H9 (cell line): ENCODE results near the gene TRIM40. TPM values are rescaled to one million over a fixed set of nuclear protein-coding genes. Genes with fewer than 3 reads are reported as not detected.

ENCODE experiments used
- DNase-seq: peaks from one replicate; pipeline ENCODE4 v3.0.0-alpha.2; 2017
- H2AFZ ChIP-seq: one replicate; pipeline ENCODE4 v1.6.1; 2013; ENCODE audit warnings: mild to moderate bottlenecking, low read length, control low read depth, moderate library complexity
- H2AK5ac ChIP-seq: 2 replicates; pipeline ENCODE4 v1.6.1; 2013; ENCODE audit warnings: low read length, control low read depth, mixed read lengths; ENCODE audit not compliant: insufficient read length
- H2BK120ac ChIP-seq: one replicate; pipeline ENCODE4 v1.6.1; 2013; ENCODE audit warnings: low read depth, mild to moderate bottlenecking, low read length, control low read depth, inconsistent platforms; ENCODE audit not compliant: poor library complexity, severe bottlenecking
- H2BK12ac ChIP-seq: 2 replicates; pipeline ENCODE4 v1.6.1; 2013; ENCODE audit warnings: low read length, control low read depth, mixed read lengths, low read depth; ENCODE audit not compliant: insufficient read length
- H2BK15ac ChIP-seq: 2 replicates; pipeline ENCODE4 v1.6.1; 2013; ENCODE audit warnings: low read depth, low read length, control low read depth
- H2BK20ac ChIP-seq: one replicate; pipeline ENCODE4 v1.6.1; 2013; ENCODE audit warnings: low read depth, mild to moderate bottlenecking, low read length, control low read depth, inconsistent platforms; ENCODE audit not compliant: poor library complexity, severe bottlenecking
- H2BK5ac ChIP-seq: 2 replicates; pipeline ENCODE4 v1.6.1; 2013; ENCODE audit warnings: low read length, control low read depth, mixed read lengths; ENCODE audit not compliant: insufficient read length
- H3K14ac ChIP-seq: 2 replicates; pipeline ENCODE4 v1.6.1; 2013; ENCODE audit warnings: low read length, control low read depth; ENCODE audit not compliant: insufficient read depth
- H3K18ac ChIP-seq: 2 replicates; pipeline ENCODE4 v1.6.1; 2013; ENCODE audit warnings: low read depth, mild to moderate bottlenecking, mixed read lengths, low read length, control low read depth; ENCODE audit not compliant: insufficient read length
- H3K23ac ChIP-seq: 2 replicates; pipeline ENCODE4 v1.6.1; 2013; ENCODE audit warnings: low read length, control low read depth, mixed read lengths, low read depth; ENCODE audit not compliant: insufficient read length
- H3K23me2 ChIP-seq: 2 replicates; pipeline ENCODE4 v1.6.1; 2013; ENCODE audit warnings: low read depth, mild to moderate bottlenecking, mixed read lengths, low read length, control low read depth; ENCODE audit not compliant: insufficient read length, poor library complexity, severe bottlenecking
- H3K27ac ChIP-seq: 2 replicates; pipeline ENCODE4 v1.5.1; 2013; ENCODE audit warnings: low read length, control low read depth, mixed read lengths, low read depth; ENCODE audit not compliant: insufficient read length
- H3K27me3 ChIP-seq: 2 replicates; pipeline ENCODE4 v1.6.1; 2013; ENCODE audit warnings: low read length, control low read depth, inconsistent platforms; ENCODE audit not compliant: insufficient read depth
- H3K4ac ChIP-seq: 2 replicates; pipeline ENCODE4 v1.6.1; 2013; ENCODE audit warnings: low read depth, mild to moderate bottlenecking, control low read depth, inconsistent platforms, low read length, moderate library complexity
- H3K4me1 ChIP-seq: 2 replicates; pipeline ENCODE4 v1.6.1; 2013; ENCODE audit warnings: low read length, control low read depth, inconsistent platforms; ENCODE audit not compliant: insufficient read depth
- H3K4me2 ChIP-seq: 2 replicates; pipeline ENCODE4 v1.6.1; 2013; ENCODE audit warnings: low read length, control low read depth, mixed read lengths; ENCODE audit not compliant: insufficient read length, insufficient read depth
- H3K56ac ChIP-seq: 2 replicates; pipeline ENCODE4 v1.6.1; 2013; ENCODE audit warnings: low read depth, mild to moderate bottlenecking, mixed read lengths, low read length, control low read depth; ENCODE audit not compliant: insufficient read length
- H3K79me1 ChIP-seq: 2 replicates; pipeline ENCODE4 v1.6.1; 2013; ENCODE audit warnings: low read depth, mild to moderate bottlenecking, moderate library complexity, low read length, control low read depth, inconsistent platforms; ENCODE audit not compliant: insufficient read depth, poor library complexity, severe bottlenecking
- H3K79me2 ChIP-seq: 2 replicates; pipeline ENCODE4 v1.6.1; 2013; ENCODE audit warnings: low read length, control low read depth, inconsistent platforms; ENCODE audit not compliant: insufficient read depth
- H3K9ac ChIP-seq: 2 replicates; pipeline ENCODE4 v1.6.1; 2013; ENCODE audit warnings: low read length, control low read depth, mixed read lengths; ENCODE audit not compliant: insufficient read length; ENCODE audit errors: extremely low read depth
- H3K9me3 ChIP-seq: one replicate; pipeline ENCODE4 v1.6.1; 2013; ENCODE audit warnings: low read depth, low read length, inconsistent platforms; ENCODE audit not compliant: control insufficient read depth
- H3T11ph ChIP-seq: one replicate; pipeline ENCODE4 v1.6.1; 2013; ENCODE audit warnings: mild to moderate bottlenecking, low read length, control low read depth, inconsistent platforms
- H4K20me1 ChIP-seq: one replicate; pipeline ENCODE4 v1.6.1; 2013; ENCODE audit not compliant: control insufficient read depth, insufficient read length, insufficient read depth
- H4K5ac ChIP-seq: 2 replicates; pipeline ENCODE4 v1.6.1; 2013; ENCODE audit warnings: low read depth, mild to moderate bottlenecking, mixed read lengths, low read length, control low read depth; ENCODE audit not compliant: insufficient read length
- H4K8ac ChIP-seq: replicated peaks from 2 replicates; pipeline ENCODE4 v1.6.1; 2013; ENCODE audit warnings: low read length, control low read depth, mixed read lengths, low read depth; ENCODE audit not compliant: insufficient read length
- H4K91ac ChIP-seq: 2 replicates; pipeline ENCODE4 v1.6.1; 2013; ENCODE audit warnings: low read depth, mild to moderate bottlenecking, moderate library complexity, mixed read lengths, low read length, control low read depth; ENCODE audit not compliant: insufficient read length
- H3K27ac Mint-ChIP-seq, 3 experiments: 2 replicates in 2 of 3; 3 replicates in 1 of 3; pipeline ENCODE4 v1.8.0; 2020 to 2021; ENCODE audit warnings: mixed read lengths in 3 of 3, mild to moderate bottlenecking in 1 of 3, moderate library complexity in 1 of 3
- H3K27me3 Mint-ChIP-seq: 2 replicates; pipeline ENCODE4 v1.8.0; 2021; ENCODE audit warnings: low read depth, mild to moderate bottlenecking, moderate library complexity, mixed read lengths
- H3K36me3 Mint-ChIP-seq, 3 experiments: 2 replicates in 2 of 3; 3 replicates in 1 of 3; pipeline ENCODE4 v1.8.0; 2020 to 2021; ENCODE audit warnings: low read depth in 3 of 3, mixed read lengths in 3 of 3; ENCODE audit not compliant: insufficient read depth in 1 of 3
- H3K4me1 Mint-ChIP-seq, 2 experiments: 2 replicates each; pipeline ENCODE4 v1.8.0; 2020; ENCODE audit warnings: mixed read lengths in 2 of 2
- H3K4me3 Mint-ChIP-seq, 2 experiments: 2 replicates in 1 of 2; 3 replicates in 1 of 2; pipeline ENCODE4 v1.8.0; 2020 to 2021; ENCODE audit warnings: mild to moderate bottlenecking in 2 of 2, mixed read lengths in 2 of 2, moderate library complexity in 1 of 2
- H3K9me3 Mint-ChIP-seq, 2 experiments: 2 replicates in 1 of 2; 3 replicates in 1 of 2; pipeline ENCODE4 v1.8.0; 2020; ENCODE audit warnings: mild to moderate bottlenecking in 2 of 2, mixed read lengths in 2 of 2, moderate library complexity in 1 of 2
- CTCF ChIP-seq: fragments of 200-600 bp; sonication (generic); conservative IDR thresholded peaks from 3 replicates; pipeline ENCODE4 v1.8.0; 2021; ENCODE audit warnings: antibody characterized with exemption, mild to moderate bottlenecking
- WGBS: extraction: QIAGEN DNeasy Blood & Tissue Kit; methylation state at CpG from one replicate; pipeline ENCODE4 v1.1.7; 2013; ENCODE audit warnings: missing lambda C conversion rate, low lambda C conversion rate, mixed read lengths; ENCODE audit not compliant: insufficient read length; ENCODE audit errors: extremely low coverage; 5-methylcytosine and 5-hydroxymethylcytosine counted together
- long read RNA-seq: library from polyadenylated mRNA; unstranded; transcript quantifications from one replicate; pipeline ENCODE4 v2.0.0, GENCODE V29; 2020
- total RNA-seq: library from RNA; stranded (reverse); gene quantifications from 2 replicates; pipeline ENCODE4 v1.2.1, GENCODE V29; 2021

TRIM40 gene
- not detected in 2 replicates for total RNA-seq
- long read RNA-seq = 0 reads

- no peak within 1 kb of the TSS for H4K8ac ChIP-seq
- Mint-ChIP-seq H3K27me3 (peaks cover 55% of the 10 kb centered on the region), H3K9me3 (no peaks in the 10 kb centered on the region), H3K27ac (no peak within 1 kb of the TSS), H3K36me3 (no peaks in the 10 kb centered on the region), H3K4me3 (no peak within 1 kb of the TSS), H3K4me1 (peaks cover 2 to 4% of the 10 kb centered on the region in 2 experiments)
- H2AFZ ChIP-seq = no peak within 1 kb of the TSS
- H2BK20ac ChIP-seq = no peak within 1 kb of the TSS
- no peak within 1 kb of the TSS for H3K4ac ChIP-seq
- no peaks in the 10 kb centered on the region for H3K79me2 ChIP-seq
- H3K9me3 ChIP-seq = no peaks in the 10 kb centered on the region
- H3T11ph ChIP-seq = no peak within 1 kb of the TSS
- no peak within 1 kb of the TSS for H3K14ac ChIP-seq
- H2BK15ac ChIP-seq = no peak within 1 kb of the TSS
- no peak within 1 kb of the TSS for H2BK120ac ChIP-seq
- no peak within 1 kb of the TSS for H3K9ac ChIP-seq
- H3K18ac ChIP-seq = no peak within 1 kb of the TSS
- peaks cover under 1% of the 10 kb centered on the region; the same call in 1 of the 2 replicates for H3K27me3 ChIP-seq
- H3K23me2 ChIP-seq = no peaks in the 10 kb centered on the region
- H3K27ac ChIP-seq = no peak within 1 kb of the TSS
- H3K56ac ChIP-seq = no peak within 1 kb of the TSS
- no peaks in the 10 kb centered on the region for H3K79me1 ChIP-seq
- H3K23ac ChIP-seq = no peak within 1 kb of the TSS
- H3K4me2 ChIP-seq = no peak within 1 kb of the TSS
- no peak within 1 kb of the TSS for H2AK5ac ChIP-seq
- no peaks in the 10 kb centered on the region for H3K4me1 ChIP-seq
- H4K20me1 ChIP-seq = no peaks in the 10 kb centered on the region
- no peak within 1 kb of the TSS for H4K91ac ChIP-seq
- DNase-seq = no peak
- no peak within 1 kb of the TSS for H2BK5ac ChIP-seq
- WGBS = no CpG with 5 or more reads among the region's 4 CpGs
- no peak for TF ChIP-seq CTCF
- no peak within 1 kb of the TSS for H4K5ac ChIP-seq
- no peak within 1 kb of the TSS for H2BK12ac ChIP-seq
Measured at GRCh38 chr6:30135757-30136156, at the start of gene TRIM40. Gene TRIM40, plus strand, starts transcription at chr6:30136140. Its CDS starts 897 bp downstream, at chr6:30137037.
